ENCODE measurements around the gene MBNL2. TPM values are rescaled to one million over a fixed set of nuclear protein-coding genes. Genes with fewer than 3 reads are reported as not detected.
A peak's percentile ranks its signal among the peaks of the same experiment; 100 is the strongest.

MBNL2 gene
- total and polyA plus RNA-seq, 2 of the 13 experiments (the other 11 are each of a cell fraction or from before 2014, with no cell fraction given), result 30.8 to 59.0 TPM

- TF ChIP-seq ATF4 (CRISPR knock-in tag; IDR thresholded peaks at IDR 0.05) (peak in 1 of 2 experiments; percentile 79; a peak in 2 of 4 replicates), JARID2 (CRISPR knock-in tag; IDR thresholded peaks at IDR 0.05; ENCODE audit: insufficient replicate concordance) (no peak), HDAC2 (CRISPR knock-in tag; IDR thresholded peaks at IDR 0.05) (peak; percentile 71), ZFYVE20 (CRISPR knock-in tag; IDR thresholded peaks at IDR 0.05; ENCODE audit: borderline replicate concordance, low read depth) (no peak), DNMT3B (CRISPR knock-in tag; conservative IDR thresholded peaks at IDR 0.05) (no peak), GTF2F1 (IDR thresholded peaks at IDR 0.05; ENCODE audit: low read length) (no peak; the same call in 1 of the 2 replicates), GPN1 (CRISPR knock-in tag; IDR thresholded peaks at IDR 0.05; ENCODE audit: borderline replicate concordance) (no peak), PHF5A (CRISPR knock-in tag; IDR thresholded peaks at IDR 0.05; ENCODE audit: low read depth, unreplicated experiment) (no peak), ZNF772 (CRISPR knock-in tag; IDR thresholded peaks at IDR 0.05) (0 out of 2 replicates have a peak, but pooled peaks have one; percentile 30), ZBTB1 (CRISPR knock-in tag; IDR thresholded peaks at IDR 0.05; ENCODE audit: borderline replicate concordance) (no peak), MLXIP (CRISPR knock-in tag; IDR thresholded peaks at IDR 0.05; ENCODE audit: borderline replicate concordance) (0 out of 2 replicates have a peak, but pooled peaks have one; percentile 24), KLF13 (CRISPR knock-in tag; IDR thresholded peaks at IDR 0.05) (no peak), JUND (CRISPR knock-in tag; IDR thresholded peaks at IDR 0.05) (peak; percentile 88), KDM6A (CRISPR knock-in tag; IDR thresholded peaks at IDR 0.05; ENCODE audit: low read depth) (peak; percentile 63), SSRP1 (CRISPR knock-in tag; IDR thresholded peaks at IDR 0.05) (no peak; the same call in 1 of the 2 replicates), POLR2A (IDR thresholded peaks at IDR 0.05; ENCODE audit: insufficient read depth in 1 of 2, low read depth in 2 of 2, low read length in 2 of 2) (no peak), ZNF20 (CRISPR knock-in tag; IDR thresholded peaks at IDR 0.05) (no peak), THAP9 (CRISPR knock-in tag; IDR thresholded peaks at IDR 0.05; ENCODE audit: borderline replicate concordance) (no peak), ZNF3 (CRISPR knock-in tag; IDR thresholded peaks at IDR 0.05) (no peak), ZNF557 (CRISPR knock-in tag; IDR thresholded peaks at IDR 0.05) (no peak), ZBTB8A (CRISPR knock-in tag; IDR thresholded peaks at IDR 0.05; ENCODE audit: borderline replicate concordance, low read depth) (no peak), ZEB1 (IDR thresholded peaks at IDR 0.05; ENCODE audit: insufficient replicate concordance, low read depth) (peak; percentile 46), THRA (CRISPR knock-in tag; IDR thresholded peaks at IDR 0.05; ENCODE audit: borderline replicate concordance) (peak; percentile 69; the same call in 1 of the 2 replicates)
Observed at GRCh38 chr13:97274829-97275649, 52.9 kb downstream of the MBNL2 start (continued).
